OCI-M2 (cell line): Measurements from ENCODE around the gene CHCT1.

Experiments used
- DNase-seq: peaks from one replicate; lab custom pipeline; 2025; ENCODE audit not compliant: unreplicated experiment; lab: John Stamatoyannopoulos, UW

CHCT1 gene

DNA sequence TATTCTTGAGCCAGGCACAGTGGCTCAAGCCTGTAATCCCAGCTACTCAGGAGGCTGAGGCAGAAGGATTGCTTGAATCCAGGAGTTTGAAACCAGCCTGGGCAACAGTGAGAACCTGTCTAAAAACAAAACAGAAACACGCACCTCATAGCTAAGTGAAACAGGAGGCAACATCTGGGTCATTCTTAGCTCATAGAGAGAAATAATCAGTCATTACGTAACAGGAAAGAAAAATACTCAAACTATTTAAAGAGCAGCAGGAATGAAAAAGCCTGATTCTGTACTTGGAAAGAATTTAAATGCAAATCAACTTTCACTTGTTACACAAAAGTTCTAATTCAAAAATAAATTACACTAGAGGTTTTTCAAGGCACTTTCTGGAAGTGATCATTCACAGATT is 17.2 kb downstream of the CHCT1 start:
- no peak for DNase-seq

DNA sequence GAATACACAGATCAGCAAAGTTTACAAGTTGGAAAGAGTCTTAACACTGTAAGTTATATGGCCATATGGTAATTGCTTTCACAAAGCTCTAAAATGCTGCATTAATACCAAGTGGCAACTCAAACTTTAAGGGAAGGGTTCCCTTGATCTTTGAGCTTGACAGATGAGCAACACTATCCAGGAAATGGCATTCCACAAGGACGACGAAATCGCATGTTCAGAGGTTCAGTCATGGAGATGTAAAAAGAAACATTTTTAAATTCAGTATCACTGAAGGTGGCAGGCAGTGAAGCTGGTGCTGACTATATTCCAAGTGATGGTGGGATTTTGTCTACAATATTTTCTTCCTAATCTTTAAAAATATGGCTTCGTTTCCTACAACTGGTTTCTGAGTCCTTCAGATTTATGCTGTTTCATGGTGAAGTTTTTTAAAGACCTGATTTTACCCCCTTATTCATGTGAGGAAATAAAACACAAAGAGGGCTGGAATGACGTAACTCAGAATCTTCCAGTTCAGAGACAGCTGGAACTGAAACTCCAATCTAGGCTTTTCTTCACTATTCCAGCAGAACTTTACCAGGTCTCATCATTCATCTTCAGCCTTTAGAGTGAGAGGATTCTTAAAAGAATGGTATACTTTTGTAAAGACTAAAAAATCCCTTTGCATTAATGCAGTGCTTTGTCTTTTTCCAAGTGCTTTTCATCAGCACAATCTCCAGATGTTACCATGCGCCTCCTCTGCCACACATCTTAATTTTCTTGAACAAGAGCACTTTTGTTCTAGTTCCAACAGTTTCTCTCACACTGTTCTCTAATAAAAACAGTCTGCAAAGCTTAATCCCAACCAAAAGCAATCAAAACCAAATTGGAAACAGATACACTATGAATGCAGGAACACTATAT is 20.2 kb downstream of the CHCT1 start:
- no peak for DNase-seq

- DNase-seq, result no peak
Measured at GRCh38 chr17:60443713-60444112, 21.4 kb downstream of the CHCT1 start.

- DNase-seq, result no peak
Measured at GRCh38 chr17:60445144-60445543, 22.9 kb downstream of the CHCT1 start.

- DNase-seq, result no peak
Measured at GRCh38 chr17:60447375-60447774, 25.1 kb downstream of the CHCT1 start.

- no peak for DNase-seq
Measured at GRCh38 chr17:60451071-60451470, 28.8 kb downstream of the CHCT1 start.

GRCh38 chr17:60451965-60452364 is 29.7 kb downstream of the CHCT1 start:
- no peak for DNase-seq

- no peak for DNase-seq
Measured at GRCh38 chr17:60455378-60455777, 33.1 kb downstream of the CHCT1 start.

GRCh38 chr17:60457148-60457547 is 34.9 kb downstream of the CHCT1 start:
- DNase-seq, result no peak

GRCh38 chr17:60461584-60461983 is 39.3 kb downstream of the CHCT1 start:
- DNase-seq, result no peak

GRCh38 chr17:60463157-60463835 is 41.0 kb downstream of the CHCT1 start:
- no peak for DNase-seq

- DNase-seq, result no peak
Measured at GRCh38 chr17:60464343-60464742, 42.1 kb downstream of the CHCT1 start.

DNA sequence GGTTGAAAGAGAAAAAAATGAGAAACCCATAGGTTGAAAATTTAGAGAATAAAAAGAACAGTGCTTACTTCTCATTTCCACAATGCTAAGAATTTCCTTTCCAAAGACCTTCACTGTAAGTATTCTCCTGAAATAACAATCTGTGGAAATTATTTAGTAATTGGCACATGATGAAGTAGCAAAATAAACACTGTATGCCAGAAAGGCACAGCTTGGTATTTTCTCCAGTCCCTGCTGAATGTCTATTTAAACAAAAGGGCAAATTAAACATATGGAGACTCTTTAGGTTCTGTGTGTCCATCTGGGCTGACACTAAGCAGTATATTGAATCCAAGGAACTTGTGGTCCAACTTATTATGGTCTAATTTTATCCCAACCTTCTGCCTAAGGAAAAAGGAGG is 46.1 kb downstream of the CHCT1 start:
- no peak for DNase-seq

- DNase-seq, result no peak
Measured at GRCh38 chr17:60471451-60471850, 49.2 kb downstream of the CHCT1 start.

DNA sequence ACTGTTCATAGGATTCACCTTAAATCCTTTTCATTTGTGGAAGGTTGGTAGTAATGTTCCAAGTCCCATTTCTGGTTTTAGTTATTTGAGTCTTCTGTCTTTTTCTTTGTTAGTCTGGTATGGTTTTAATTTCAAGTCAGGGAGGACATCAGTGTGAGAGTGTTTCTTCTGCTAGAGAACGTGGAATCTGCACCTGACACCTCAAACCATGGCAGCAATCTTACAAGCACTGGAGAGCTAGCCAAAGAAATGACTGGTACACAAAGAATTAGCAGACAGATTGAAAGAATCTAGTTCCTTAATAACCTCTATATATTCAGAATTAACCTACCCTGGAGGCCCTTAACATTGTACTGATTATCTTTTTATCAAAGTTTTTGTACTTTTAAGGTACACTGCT is 50.2 kb downstream of the CHCT1 start:
- no peak for DNase-seq

- no peak for DNase-seq
Measured at GRCh38 chr17:60473788-60474187, 51.5 kb downstream of the CHCT1 start.
